ENCODE data around the gene DPYD. TPM values are rescaled to one million over a fixed set of nuclear protein-coding genes. Genes with fewer than 3 reads are reported as not detected.

DPYD gene
- total and polyA plus RNA-seq, 8 donors = 2.7 to 24.5 (median 9.4) TPM

GRCh38 chr1:97929874-97930851 lies 9.3 kb upstream of the DPYD start:
- no peaks in the 10 kb centered on the region for H3K9me3 ChIP-seq
- ATAC-seq = peak; percentile 74 to 94 (median 94)

GRCh38 chr1:97926017-97926708 lies 5.3 kb upstream of the DPYD start:
- FAIRE-seq = no peak
- Histone ChIP-seq H3K36me3 (no peaks in the 10 kb centered on the region), H3K27me3 (no peaks in the 10 kb centered on the region), H3K4me1 (no peaks in the 10 kb centered on the region), H3K9me3 (no peaks in the 10 kb centered on the region), H3K4me3 (no peak overlapping the region), H3K27ac (no peak overlapping the region)
- no peak for DNase-seq
- ATAC-seq = no peak
- TF ChIP-seq CTCF (IDR thresholded peaks at IDR 0.05) = no peak
- 61 to 65% methylated on average over 3 of the region's 3 CpGs for WGBS, 2 donors
- intact Hi-C loops (cut with DNase I) = no loop called here

More at GRCh38 chr1:97929874-97930851, 9.3 kb upstream of the DPYD start:
- intact Hi-C loops (cut with DNase I) = no loop called here
- Histone ChIP-seq H3K27me3 (no peaks in the 10 kb centered on the region), H3K4me3 (no peak overlapping the region), H3K36me3 (no peaks in the 10 kb centered on the region), H3K27ac (no peak overlapping the region), H3K4me1 (no peaks in the 10 kb centered on the region)
- DNase-seq (no peak), FAIRE-seq (no peak)
- WGBS, 2 donors = 37 to 56% methylated on average over 5 of the region's 5 CpGs
- TF ChIP-seq CTCF (IDR thresholded peaks at IDR 0.05) = no peak

- H3K36me3 ChIP-seq = no peaks in the 10 kb centered on the region
- no peaks in the 10 kb centered on the region for H3K9me3 ChIP-seq
- no peak for ATAC-seq
- H3K27me3 ChIP-seq = no peaks in the 10 kb centered on the region
- H3K4me3 ChIP-seq = no peak overlapping the region
- H3K27ac ChIP-seq = no peak overlapping the region
- intact Hi-C loops (cut with DNase I) = no loop called here
- no peak for DNase-seq
- H3K4me1 ChIP-seq = no peaks in the 10 kb centered on the region
- no peak for TF ChIP-seq CTCF (IDR thresholded peaks at IDR 0.05)
- FAIRE-seq = no peak
Observed at GRCh38 chr1:97925151-97925550, 4.3 kb upstream of the DPYD start.

- 66 to 88% methylated on average over 2 of the region's 2 CpGs for WGBS, 2 donors
- Histone ChIP-seq H3K4me3 (no peak overlapping the region), H3K36me3 (no peaks in the 10 kb centered on the region), H3K27me3 (no peaks in the 10 kb centered on the region), H3K27ac (no peak overlapping the region), H3K4me1 (peaks cover 0 to 3% (median 0%) of the 10 kb centered on the region in 3 donors), H3K9me3 (no peaks in the 10 kb centered on the region)
- no peak for DNase-seq
- no peak for FAIRE-seq
- intact Hi-C loops (cut with DNase I) = no loop called here
- no peak for ATAC-seq
- TF ChIP-seq CTCF (IDR thresholded peaks at IDR 0.05) = no peak
Observed at GRCh38 chr1:97923811-97924210, 3.0 kb upstream of the DPYD start.

Measured in pancreas (tissue), 10 donors.